Lung (tissue), 12 donors: ENCODE results near the gene NINL. TPM values are rescaled to one million over a fixed set of nuclear protein-coding genes. Genes with fewer than 3 reads are reported as not detected.

ENCODE experiments used
- ATAC-seq: fragments of 200-7000 bp; cut with Tn5 transposase; one replicate; pipeline ENCODE4 v1.9.1; 2020; ENCODE audit warnings: moderate number of reproducible peaks; ENCODE audit not compliant: insufficient read depth, low FRiP score
- DNase-seq, 3 donors: peaks; one replicate each; pipeline ENCODE4 v3.0.0-alpha.2; 2013 to 2017
- H3K27ac ChIP-seq, 2 donors: one replicate each; pipeline ENCODE4 v1.5.1; 2013; ENCODE audit warnings: mild to moderate bottlenecking in 2 of 2, moderate library complexity in 2 of 2, control low read depth in 1 of 2, inconsistent platforms in 1 of 2, low read depth in 1 of 2, low read length in 1 of 2
- H3K27me3 ChIP-seq, 3 donors: one replicate each; pipeline ENCODE4 v1.5.1; 2013; ENCODE audit warnings: low read length in 2 of 3; ENCODE audit not compliant: control insufficient read depth in 3 of 3, insufficient read depth in 3 of 3
- H3K36me3 ChIP-seq, 4 donors: one replicate each; pipeline ENCODE4 v1.5.1; 2013; ENCODE audit warnings: low read length in 4 of 4, mild to moderate bottlenecking in 1 of 4, moderate library complexity in 1 of 4; ENCODE audit not compliant: control insufficient read depth in 4 of 4, insufficient read depth in 4 of 4
- H3K4me1 ChIP-seq, 5 donors: one replicate each; pipeline ENCODE4 v1.5.1; 2013; ENCODE audit warnings: low read length in 5 of 5, mild to moderate bottlenecking in 2 of 5, moderate library complexity in 1 of 5; ENCODE audit not compliant: control insufficient read depth in 5 of 5, insufficient read depth in 5 of 5
- H3K4me3 ChIP-seq: one replicate; pipeline ENCODE4 v1.5.1; 2013; ENCODE audit warnings: mild to moderate bottlenecking, control low read depth, moderate library complexity
- H3K9ac ChIP-seq, 2 donors: one replicate each; pipeline ENCODE4 v1.5.1; 2013; ENCODE audit warnings: low read length in 2 of 2, control low read depth in 1 of 2; ENCODE audit not compliant: insufficient read depth in 1 of 2
- H3K9me3 ChIP-seq, 4 donors: one replicate each; pipeline ENCODE4 v1.5.1; 2013; ENCODE audit warnings: low read length in 3 of 4, mild to moderate bottlenecking in 1 of 4, moderate library complexity in 1 of 4; ENCODE audit not compliant: control insufficient read depth in 4 of 4, insufficient read depth in 3 of 4
- CTCF ChIP-seq: IDR thresholded peaks from 2 replicates; pipeline ENCODE4 v1.5.1; 2012; ENCODE audit warnings: mild to moderate bottlenecking; ENCODE audit errors: control extremely low read depth, extremely low read depth
- WGBS, 2 donors: extraction: QIAGEN DNeasy Blood & Tissue Kit; methylation state at CpG; one replicate each; pipeline ENCODE4 v1.1.7; 2013; 5-methylcytosine and 5-hydroxymethylcytosine counted together
- polyA plus RNA-seq, 2 donors: library from polyadenylated mRNA; stranded (reverse); fragments of 200-250 nt; gene quantifications; one replicate each; pipeline ENCODE4 v1.2.1, GENCODE V29; 2013
- total RNA-seq, 2 donors: library from RNA; depleted of rRNA in 1 of 2; stranded (reverse); fragments of >200 nt in 1 of 2; gene quantifications; one replicate each; pipeline ENCODE4 v1.2.1, GENCODE V29; 2014 to 2021
- donor health status: control.
- donor health status: control.
- donor health status: Bipolar disorder and iron deficiency.
- donor health status: healthy.
- donor health status: DM: yes; HTN: yes; CAD: no.

Gene NINL
- total and polyA plus RNA-seq, 4 donors: 4.5 to 25.9 (median 12.0) TPM

- Histone ChIP-seq H3K9me3 (no peaks in the 10 kb centered on the region), H3K36me3 (peaks cover 0 to 2% (median 0%) of the 10 kb centered on the region in 4 donors), H3K27ac (no peak overlapping the region), H3K4me3 (no peak overlapping the region), H3K9ac (peak overlapping the region in 1 of 2 donors; percentile 53), H3K27me3 (no peaks in the 10 kb centered on the region), H3K4me1 (peaks cover 0 to 65% (median 39%) of the 10 kb centered on the region in 5 donors)
- ATAC-seq (no peak), DNase-seq (no peak)
- no peak for TF ChIP-seq CTCF
- 54 to 88% methylated on average over 1 of the region's 1 CpG for WGBS, 2 donors
Observed at GRCh38 chr20:25544734-25545133, 40.6 kb downstream of the NINL start.

- H3K9ac ChIP-seq: peak overlapping the region; percentile 28 to 53
Observed at GRCh38 chr20:25544311-25544710, 41.0 kb downstream of the NINL start.

GRCh38 chr20:25543068-25543467 is 42.3 kb downstream of the NINL start:
- H3K9me3 ChIP-seq: no peaks in the 10 kb centered on the region
- WGBS, 2 donors: 76 to 89% methylated on average over 3 of the region's 3 CpGs
- no peaks in the 10 kb centered on the region for H3K27me3 ChIP-seq
- TF ChIP-seq CTCF: no peak
- DNase-seq (no peak), ATAC-seq (no peak)
- H3K4me1 ChIP-seq: peaks cover 0 to 67% (median 44%) of the 10 kb centered on the region in 5 donors
- H3K9ac ChIP-seq: no peak overlapping the region
- no peak overlapping the region for H3K4me3 ChIP-seq
- no peak overlapping the region for H3K27ac ChIP-seq
- peaks cover 0 to 2% (median 0%) of the 10 kb centered on the region in 4 donors for H3K36me3 ChIP-seq

More at GRCh38 chr20:25544311-25544710, 41.0 kb downstream of the NINL start:
- H3K4me3 ChIP-seq: no peak overlapping the region
- peak in 1 of 3 donors; percentile 40 for DNase-seq
- TF ChIP-seq CTCF: no peak
- H3K27ac ChIP-seq: no peak overlapping the region
- no peak for ATAC-seq
- WGBS, 2 donors: 62 to 83% methylated on average over 4 of the region's 4 CpGs
- H3K4me1 ChIP-seq: peaks cover 0 to 65% (median 40%) of the 10 kb centered on the region in 5 donors
- H3K36me3 ChIP-seq: peaks cover 0 to 2% (median 0%) of the 10 kb centered on the region in 4 donors
- no peaks in the 10 kb centered on the region for H3K27me3 ChIP-seq
- H3K9me3 ChIP-seq: no peaks in the 10 kb centered on the region

DNA sequence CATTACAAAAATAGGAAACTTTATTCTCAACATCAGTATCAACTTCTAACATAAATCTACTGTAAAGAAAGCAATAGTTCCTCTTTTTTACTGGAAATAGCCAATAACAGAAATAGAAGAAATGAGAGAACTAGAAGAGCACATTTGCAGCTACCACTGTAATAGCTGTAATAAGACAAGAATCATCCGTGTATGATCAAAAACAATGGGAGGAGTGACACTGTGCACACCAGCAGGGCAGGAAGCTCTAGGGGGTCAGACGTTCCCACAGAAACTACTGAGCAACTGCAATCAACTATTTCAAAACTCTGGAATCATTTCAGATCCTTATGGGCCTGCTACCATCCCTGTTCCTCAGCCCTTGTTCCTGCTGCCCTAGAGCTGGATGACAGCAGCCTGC is 43.7 kb downstream of the NINL start:
- Histone ChIP-seq H3K9ac (no peak overlapping the region), H3K9me3 (no peaks in the 10 kb centered on the region), H3K4me3 (no peak overlapping the region), H3K27me3 (no peaks in the 10 kb centered on the region), H3K36me3 (peaks cover 0 to 2% (median 0%) of the 10 kb centered on the region in 4 donors), H3K27ac (no peak overlapping the region), H3K4me1 (peaks cover 0 to 56% (median 40%) of the 10 kb centered on the region in 5 donors)
- 19 to 20% methylated on average over 2 of the region's 2 CpGs for WGBS, 2 donors
- DNase-seq: peak in 1 of 3 donors; percentile 51
- TF ChIP-seq CTCF: no peak
- ATAC-seq: no peak
